HepG2 (cell line): ENCODE results near the gene LRTM2. TPM values are rescaled to one million over a fixed set of nuclear protein-coding genes. Genes with fewer than 3 reads are reported as not detected.

Source experiments
- AGO1 ChIP-seq: fragments of 200-400 bp; formaldehyde crosslinking; IDR thresholded peaks from 2 replicates; pipeline ENCODE4 v1.6.1; 2017; ENCODE audit warnings: mild to moderate bottlenecking, low read depth, low read length, moderate library complexity; ENCODE audit not compliant: poor library complexity, severe bottlenecking
- ETV6 ChIP-seq: sonication (generic); formaldehyde crosslinking; conservative IDR thresholded peaks from 2 replicates; pipeline ENCODE4 v1.4.0; 2020; ENCODE audit warnings: missing genetic modification reagents
- FOXM1 ChIP-seq: sonication (generic); formaldehyde crosslinking; IDR thresholded peaks from 2 replicates; pipeline ENCODE4 v1.5.0; 2020; ENCODE audit warnings: missing genetic modification reagents
- MXD4 ChIP-seq: IDR thresholded peaks from 2 replicates; pipeline ENCODE4 v1.6.1; 2016; ENCODE audit warnings: mild to moderate bottlenecking, missing biosample characterization, missing genetic modification reagents
- MYNN ChIP-seq: sonication (generic); formaldehyde crosslinking; IDR thresholded peaks from 2 replicates; pipeline ENCODE4 v1.4.0; 2020; ENCODE audit warnings: mild to moderate bottlenecking, low read depth, missing genetic modification reagents
- POLR2A ChIP-seq, 2 experiments: IDR thresholded peaks; 2 replicates each; pipeline ENCODE4 v1.6.1; 2011; ENCODE audit warnings: low read depth in 2 of 2, low read length in 2 of 2, mild to moderate bottlenecking in 1 of 2, moderate library complexity in 1 of 2; ENCODE audit not compliant: insufficient read depth in 1 of 2
- RBAK ChIP-seq: sonication (generic); formaldehyde crosslinking; IDR thresholded peaks from 2 replicates; pipeline ENCODE4 v1.5.1; 2020; ENCODE audit warnings: mild to moderate bottlenecking, missing genetic modification reagents
- RFXANK ChIP-seq: IDR thresholded peaks from 2 replicates; pipeline ENCODE4 v1.6.1; 2016
- TGIF2 ChIP-seq: IDR thresholded peaks from 2 replicates; pipeline ENCODE4 v1.6.1; 2016; ENCODE audit warnings: control low read depth, missing compliant biosample characterization
- ZFY ChIP-seq: sonication (generic); formaldehyde crosslinking; IDR thresholded peaks from 2 replicates; pipeline ENCODE4 v1.4.0; 2020; ENCODE audit warnings: missing genetic modification reagents
- ZNF138 ChIP-seq: sonication (generic); formaldehyde crosslinking; IDR thresholded peaks from 2 replicates; pipeline ENCODE4 v1.5.0; 2020; ENCODE audit warnings: mild to moderate bottlenecking, low read depth, missing genetic modification reagents
- ZNF24 ChIP-seq: fragments of 450-650 bp; IDR thresholded peaks from 2 replicates; pipeline ENCODE4 v1.6.1; 2017; ENCODE audit warnings: antibody characterized with exemption, mild to moderate bottlenecking
- ZNF552 ChIP-seq: sonication (generic); formaldehyde crosslinking; IDR thresholded peaks from 2 replicates; pipeline ENCODE4 v1.9.0; 2022; ENCODE audit warnings: missing genetic modification reagents, mild to moderate bottlenecking, borderline replicate concordance
- ZNF614 ChIP-seq: IDR thresholded peaks from 2 replicates; pipeline ENCODE4 v1.6.1; 2018; ENCODE audit warnings: missing biosample characterization, missing genetic modification reagents, inconsistent platforms, borderline replicate concordance
- polyA plus RNA-seq, 8 experiments: library from polyadenylated mRNA; depleted of rRNA in 3 of 8; stranded (reverse) in 7 of 8; unstranded in 1 of 8; fragments of >200 nt; fragmentation: Illumina TruSeq in 4 of 8; extraction: Trizol in 4 of 8; gene quantifications; 2 replicates each; pipeline versions ENCODE4 v1.2.1 to v1.2.3, GENCODE V29; 2011 to 2016; ENCODE audit warnings: low read depth in 4 of 8, missing spikeins in 1 of 8, mixed read lengths in 1 of 8; ENCODE audit not compliant: insufficient read depth in 1 of 8
- total RNA-seq, 5 experiments: library from RNA; depleted of rRNA; stranded (reverse); fragments of >200 nt; fragmentation: Illumina TruSeq; extraction: Trizol; gene quantifications; 2 replicates each; pipeline ENCODE4 v1.2.3, GENCODE V29; 2016; ENCODE audit warnings: low read depth in 1 of 5
- TF ChIP-seq, protein P1 (sequence below): sonication (generic); formaldehyde crosslinking; IDR thresholded peaks from 2 replicates; pipeline ENCODE4 v1.8.0; 2022; ENCODE audit warnings: mild to moderate bottlenecking, missing genetic modification reagents, moderate library complexity
- TF ChIP-seq, protein P2 (sequence below): IDR thresholded peaks from 2 replicates; pipeline ENCODE4 v1.6.1; 2012; ENCODE audit warnings: low read depth, low read length, improper control_type of control experiment
- TF ChIP-seq, protein P3 (sequence below): IDR thresholded peaks from 2 replicates; pipeline ENCODE4 v1.6.1; 2018; ENCODE audit warnings: missing genetic modification reagents, mild to moderate bottlenecking, missing compliant biosample characterization
- TF ChIP-seq, protein P4 (sequence below): sonication (generic); formaldehyde crosslinking; IDR thresholded peaks from 2 replicates; pipeline ENCODE4 v1.8.0; 2022; ENCODE audit warnings: missing genetic modification reagents, mild to moderate bottlenecking, inconsistent platforms, borderline replicate concordance
- TF ChIP-seq, protein P5 (sequence below): sonication (generic); formaldehyde crosslinking; IDR thresholded peaks from 2 replicates; pipeline ENCODE4 v1.5.0; 2020; ENCODE audit warnings: missing genetic modification reagents
- TF ChIP-seq, protein P6 (sequence below): fragments of 450-650 bp; IDR thresholded peaks from 2 replicates; pipeline ENCODE4 v1.6.1; 2017; ENCODE audit warnings: mild to moderate bottlenecking

LRTM2 gene
- total and polyA plus RNA-seq, 2 of the 13 experiments (the other 11 are each of a cell fraction or from before 2014, with no cell fraction given), result 0.09 TPM; not detected in 1

DNA sequence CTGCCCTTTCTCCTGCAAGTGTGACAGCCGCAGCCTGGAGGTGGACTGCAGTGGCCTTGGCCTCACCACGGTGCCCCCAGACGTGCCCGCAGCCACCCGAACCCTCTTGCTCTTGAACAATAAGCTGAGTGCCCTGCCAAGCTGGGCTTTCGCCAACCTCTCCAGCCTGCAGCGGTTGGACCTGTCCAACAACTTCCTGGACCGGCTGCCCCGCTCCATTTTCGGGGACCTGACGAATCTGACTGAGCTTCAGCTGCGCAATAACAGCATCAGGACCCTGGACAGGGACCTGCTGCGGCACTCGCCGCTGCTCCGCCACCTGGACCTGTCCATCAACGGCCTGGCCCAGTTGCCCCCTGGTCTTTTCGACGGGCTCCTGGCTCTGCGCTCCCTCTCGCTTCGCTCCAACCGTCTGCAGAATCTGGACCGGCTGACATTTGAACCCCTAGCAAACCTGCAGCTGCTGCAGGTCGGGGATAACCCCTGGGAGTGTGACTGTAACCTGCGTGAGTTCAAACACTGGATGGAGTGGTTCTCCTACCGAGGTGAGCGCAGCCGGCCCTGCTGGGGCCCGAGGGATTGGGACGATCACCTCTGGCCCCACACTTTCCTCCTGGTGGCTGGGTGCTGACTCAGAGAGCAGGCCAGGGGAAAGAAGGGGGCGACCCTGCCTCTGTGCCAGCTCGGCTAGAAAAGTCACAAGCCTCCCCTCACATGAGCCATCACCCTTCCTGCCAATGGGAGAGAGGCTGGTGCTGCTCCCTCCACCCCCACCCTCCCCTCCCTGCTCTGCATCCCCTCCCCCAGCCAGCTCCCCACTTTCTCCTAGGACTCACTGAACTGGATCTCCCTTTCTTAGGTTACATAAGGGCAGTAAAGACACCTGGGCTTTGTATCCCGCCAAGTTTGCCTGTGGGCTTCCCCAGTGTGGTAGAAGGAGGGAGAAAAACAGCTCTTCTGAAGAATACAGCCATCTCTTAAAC is 10.9 kb downstream of the LRTM2 start (continued):
- TF ChIP-seq TGIF2, result peak; percentile 90
- TF ChIP-seq ZNF138 (CRISPR knock-in tag), result peak; percentile 65; the same call in 1 of the 2 replicates
- TF ChIP-seq ZNF24, result no peak
- TF ChIP-seq, protein P1, sequence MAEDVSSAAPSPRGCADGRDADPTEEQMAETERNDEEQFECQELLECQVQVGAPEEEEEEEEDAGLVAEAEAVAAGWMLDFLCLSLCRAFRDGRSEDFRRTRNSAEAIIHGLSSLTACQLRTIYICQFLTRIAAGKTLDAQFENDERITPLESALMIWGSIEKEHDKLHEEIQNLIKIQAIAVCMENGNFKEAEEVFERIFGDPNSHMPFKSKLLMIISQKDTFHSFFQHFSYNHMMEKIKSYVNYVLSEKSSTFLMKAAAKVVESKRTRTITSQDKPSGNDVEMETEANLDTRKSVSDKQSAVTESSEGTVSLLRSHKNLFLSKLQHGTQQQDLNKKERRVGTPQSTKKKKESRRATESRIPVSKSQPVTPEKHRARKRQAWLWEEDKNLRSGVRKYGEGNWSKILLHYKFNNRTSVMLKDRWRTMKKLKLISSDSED, result no peak
- TF ChIP-seq ETV6 (CRISPR knock-in tag), result peak; percentile 93
- peak; percentile 67; the same call in 1 of the 2 replicates for TF ChIP-seq ZNF614 (CRISPR knock-in tag)
- no peak for TF ChIP-seq AGO1
- no peak for TF ChIP-seq FOXM1 (CRISPR knock-in tag)
- no peak for TF ChIP-seq RBAK (CRISPR knock-in tag)
- TF ChIP-seq, protein P2, sequence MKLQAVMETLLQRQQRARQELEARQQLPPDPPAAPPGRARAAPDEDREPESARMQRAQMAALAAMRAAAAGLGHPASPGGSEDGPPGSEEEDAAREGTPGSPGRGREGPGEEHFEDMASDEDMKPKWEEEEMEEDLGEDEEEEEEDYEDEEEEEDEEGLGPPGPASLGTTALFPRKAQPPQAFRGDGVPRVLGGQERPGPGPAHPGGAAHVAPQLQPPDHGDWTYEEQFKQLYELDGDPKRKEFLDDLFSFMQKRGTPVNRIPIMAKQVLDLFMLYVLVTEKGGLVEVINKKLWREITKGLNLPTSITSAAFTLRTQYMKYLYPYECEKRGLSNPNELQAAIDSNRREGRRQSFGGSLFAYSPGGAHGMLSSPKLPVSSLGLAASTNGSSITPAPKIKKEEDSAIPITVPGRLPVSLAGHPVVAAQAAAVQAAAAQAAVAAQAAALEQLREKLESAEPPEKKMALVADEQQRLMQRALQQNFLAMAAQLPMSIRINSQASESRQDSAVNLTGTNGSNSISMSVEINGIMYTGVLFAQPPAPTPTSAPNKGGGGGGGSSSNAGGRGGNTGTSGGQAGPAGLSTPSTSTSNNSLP, result no peak
- TF ChIP-seq, protein P3, sequence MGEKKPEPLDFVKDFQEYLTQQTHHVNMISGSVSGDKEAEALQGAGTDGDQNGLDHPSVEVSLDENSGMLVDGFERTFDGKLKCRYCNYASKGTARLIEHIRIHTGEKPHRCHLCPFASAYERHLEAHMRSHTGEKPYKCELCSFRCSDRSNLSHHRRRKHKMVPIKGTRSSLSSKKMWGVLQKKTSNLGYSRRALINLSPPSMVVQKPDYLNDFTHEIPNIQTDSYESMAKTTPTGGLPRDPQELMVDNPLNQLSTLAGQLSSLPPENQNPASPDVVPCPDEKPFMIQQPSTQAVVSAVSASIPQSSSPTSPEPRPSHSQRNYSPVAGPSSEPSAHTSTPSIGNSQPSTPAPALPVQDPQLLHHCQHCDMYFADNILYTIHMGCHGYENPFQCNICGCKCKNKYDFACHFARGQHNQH (CRISPR knock-in tag), result peak; percentile 80; the same call in 1 of the 2 replicates
- TF ChIP-seq ZNF552 (CRISPR knock-in tag), result 0 out of 2 replicates have a peak, but pooled peaks have one; percentile 52
- 0 out of 2 replicates have a peak, but pooled peaks have one; percentile 16 for TF ChIP-seq ZFY (CRISPR knock-in tag)
- TF ChIP-seq MXD4, result peak; percentile 81
- peak; percentile 70; the same call in 1 of the 2 replicates for TF ChIP-seq RFXANK (CRISPR knock-in tag)
- TF ChIP-seq, protein P4, sequence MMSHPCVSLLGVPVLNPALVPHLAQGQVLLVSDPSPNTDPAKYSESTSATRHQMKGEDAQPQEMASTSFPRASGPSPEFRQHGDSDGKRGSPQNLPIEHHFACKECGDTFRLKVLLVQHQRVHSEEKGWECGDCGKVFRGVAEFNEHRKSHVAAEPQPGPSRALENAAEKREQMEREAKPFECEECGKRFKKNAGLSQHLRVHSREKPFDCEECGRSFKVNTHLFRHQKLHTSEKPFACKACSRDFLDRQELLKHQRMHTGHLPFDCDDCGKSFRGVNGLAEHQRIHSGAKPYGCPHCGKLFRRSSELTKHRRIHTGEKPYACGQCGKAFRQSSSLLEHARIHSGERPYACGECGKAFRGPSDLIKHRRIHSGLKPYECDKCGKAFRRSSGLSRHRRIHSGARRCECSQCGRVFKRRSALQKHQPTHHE (CRISPR knock-in tag), result no peak
- TF ChIP-seq MYNN (CRISPR knock-in tag), result no peak
- TF ChIP-seq, protein P5, sequence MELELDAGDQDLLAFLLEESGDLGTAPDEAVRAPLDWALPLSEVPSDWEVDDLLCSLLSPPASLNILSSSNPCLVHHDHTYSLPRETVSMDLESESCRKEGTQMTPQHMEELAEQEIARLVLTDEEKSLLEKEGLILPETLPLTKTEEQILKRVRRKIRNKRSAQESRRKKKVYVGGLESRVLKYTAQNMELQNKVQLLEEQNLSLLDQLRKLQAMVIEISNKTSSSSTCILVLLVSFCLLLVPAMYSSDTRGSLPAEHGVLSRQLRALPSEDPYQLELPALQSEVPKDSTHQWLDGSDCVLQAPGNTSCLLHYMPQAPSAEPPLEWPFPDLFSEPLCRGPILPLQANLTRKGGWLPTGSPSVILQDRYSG (CRISPR knock-in tag), result peak; percentile 89; the same call in 1 of the 2 replicates
- TF ChIP-seq POLR2A (IDR thresholded peaks at IDR 0.05; ENCODE audit: insufficient read depth in 1 of 2, low read depth in 2 of 2, low read length in 2 of 2), result no peak
- TF ChIP-seq, protein P6, sequence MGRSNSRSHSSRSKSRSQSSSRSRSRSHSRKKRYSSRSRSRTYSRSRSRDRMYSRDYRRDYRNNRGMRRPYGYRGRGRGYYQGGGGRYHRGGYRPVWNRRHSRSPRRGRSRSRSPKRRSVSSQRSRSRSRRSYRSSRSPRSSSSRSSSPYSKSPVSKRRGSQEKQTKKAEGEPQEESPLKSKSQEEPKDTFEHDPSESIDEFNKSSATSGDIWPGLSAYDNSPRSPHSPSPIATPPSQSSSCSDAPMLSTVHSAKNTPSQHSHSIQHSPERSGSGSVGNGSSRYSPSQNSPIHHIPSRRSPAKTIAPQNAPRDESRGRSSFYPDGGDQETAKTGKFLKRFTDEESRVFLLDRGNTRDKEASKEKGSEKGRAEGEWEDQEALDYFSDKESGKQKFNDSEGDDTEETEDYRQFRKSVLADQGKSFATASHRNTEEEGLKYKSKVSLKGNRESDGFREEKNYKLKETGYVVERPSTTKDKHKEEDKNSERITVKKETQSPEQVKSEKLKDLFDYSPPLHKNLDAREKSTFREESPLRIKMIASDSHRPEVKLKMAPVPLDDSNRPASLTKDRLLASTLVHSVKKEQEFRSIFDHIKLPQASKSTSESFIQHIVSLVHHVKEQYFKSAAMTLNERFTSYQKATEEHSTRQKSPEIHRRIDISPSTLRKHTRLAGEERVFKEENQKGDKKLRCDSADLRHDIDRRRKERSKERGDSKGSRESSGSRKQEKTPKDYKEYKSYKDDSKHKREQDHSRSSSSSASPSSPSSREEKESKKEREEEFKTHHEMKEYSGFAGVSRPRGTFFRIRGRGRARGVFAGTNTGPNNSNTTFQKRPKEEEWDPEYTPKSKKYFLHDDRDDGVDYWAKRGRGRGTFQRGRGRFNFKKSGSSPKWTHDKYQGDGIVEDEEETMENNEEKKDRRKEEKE, result no peak
